Stimulated activated CD8-positive, alpha-beta memory T cell treated with anti-CD3 and anti-CD28 coated beads, Interleukin-7, amount 100 ng/mL, for 1 hour (primary cell): ENCODE data around the gene SOSTDC1.
A peak's percentile ranks its signal among the peaks of the same experiment; 100 is the strongest.
"Not testable (repeated sequence)": the region's sequence is repeated elsewhere in the genome, so short reads cannot be mapped to it uniquely, and the experiment has no call there.

ENCODE experiments used
- DNase-seq, 2 donors: peaks; one replicate each; pipeline ENCODE4 v3.0.0-alpha.2; 2020; ENCODE audit warnings: low read depth in 2 of 2

Gene SOSTDC1

GRCh38 chr7:16462431-16462889 is 3.1 kb downstream of the SOSTDC1 start:
- DNase-seq: no peak

- no peak for DNase-seq
Observed at GRCh38 chr7:16460789-16461493, 4.6 kb downstream of the SOSTDC1 start.

- DNase-seq: not testable (repeated sequence)
Observed at GRCh38 chr7:16456303-16456702, 9.2 kb downstream of the SOSTDC1 start.

- no peak for DNase-seq
Observed at GRCh38 chr7:16455591-16455990, 9.9 kb downstream of the SOSTDC1 start.

GRCh38 chr7:16450366-16450765 is 15.2 kb downstream of the SOSTDC1 start:
- no peak for DNase-seq

GRCh38 chr7:16447876-16448275 is 17.7 kb downstream of the SOSTDC1 start:
- DNase-seq: no peak

GRCh38 chr7:16446508-16446907 is 19.0 kb downstream of the SOSTDC1 start:
- DNase-seq: no peak

GRCh38 chr7:16443871-16444270 is 21.7 kb downstream of the SOSTDC1 start:
- DNase-seq: not testable (repeated sequence)

- no peak for DNase-seq
Observed at GRCh38 chr7:16438988-16439387, 26.6 kb downstream of the SOSTDC1 start.

GRCh38 chr7:16436306-16436705 is 29.2 kb downstream of the SOSTDC1 start:
- DNase-seq: no peak

GRCh38 chr7:16433568-16434122 is 31.9 kb downstream of the SOSTDC1 start:
- DNase-seq: no peak

- DNase-seq: no peak
Observed at GRCh38 chr7:16432425-16432731, 33.2 kb downstream of the SOSTDC1 start.

- no peak for DNase-seq
Observed at GRCh38 chr7:16431646-16432424, 33.7 kb downstream of the SOSTDC1 start.

- no peak for DNase-seq
Observed at GRCh38 chr7:16430133-16430532, 35.4 kb downstream of the SOSTDC1 start.

- DNase-seq: no peak
Observed at GRCh38 chr7:16428672-16429071, 36.9 kb downstream of the SOSTDC1 start.

GRCh38 chr7:16428182-16428581 is 37.4 kb downstream of the SOSTDC1 start:
- DNase-seq: no peak

- DNase-seq: no peak
Observed at GRCh38 chr7:16423761-16424160, 41.8 kb downstream of the SOSTDC1 start.

GRCh38 chr7:16422917-16423316 is 42.6 kb downstream of the SOSTDC1 start:
- DNase-seq: no peak

GRCh38 chr7:16422103-16422435 is 43.5 kb downstream of the SOSTDC1 start:
- DNase-seq: no peak

- DNase-seq: no peak
Observed at GRCh38 chr7:16421333-16422102, 44.0 kb downstream of the SOSTDC1 start, which contains the start of gene CRPPA. Gene CRPPA, minus strand, starts transcription at chr7:16421538. Its CDS starts 216 bp downstream, at chr7:16421322.

- DNase-seq: peak; percentile 56 to 62
Observed at GRCh38 chr7:16420649-16421332, 44.7 kb downstream of the SOSTDC1 start.

GRCh38 chr7:16420329-16420648 is 45.2 kb downstream of the SOSTDC1 start:
- DNase-seq: no peak
